Endodermal cell (in vitro differentiated cells): ENCODE measurements around the gene FAM217B. TPM values are rescaled to one million over a fixed set of nuclear protein-coding genes. Genes with fewer than 3 reads are reported as not detected.

ENCODE experiments used
- DNase-seq: peaks from one replicate; pipeline ENCODE4 v3.0.0-alpha.2; 2017
- H3K27ac ChIP-seq: 2 replicates; pipeline ENCODE4 v1.5.1; 2013; ENCODE audit warnings: mild to moderate bottlenecking, low read depth, low read length, moderate library complexity
- H3K27me3 ChIP-seq: 2 replicates; pipeline ENCODE4 v1.6.1; 2013; ENCODE audit warnings: mild to moderate bottlenecking, low read length, moderate library complexity; ENCODE audit not compliant: insufficient read depth, control insufficient read depth, poor library complexity, severe bottlenecking
- H3K36me3 ChIP-seq: 2 replicates; pipeline ENCODE4 v1.7.0; 2013; ENCODE audit warnings: mild to moderate bottlenecking, low read length, moderate library complexity; ENCODE audit not compliant: control insufficient read depth, insufficient read depth
- H3K4me1 ChIP-seq: one replicate; pipeline ENCODE4 v1.7.0; 2013; ENCODE audit warnings: low read length; ENCODE audit not compliant: control insufficient read depth, insufficient read depth
- H3K4me3 ChIP-seq: 2 replicates; pipeline ENCODE4 v1.5.1; 2013; ENCODE audit warnings: mild to moderate bottlenecking, low read length, moderate library complexity
- H3K9ac ChIP-seq: 2 replicates; pipeline ENCODE4 v1.6.1; 2013; ENCODE audit warnings: mild to moderate bottlenecking, low read length, moderate library complexity; ENCODE audit not compliant: poor library complexity, severe bottlenecking; ENCODE audit errors: extremely low read depth
- H3K9me3 ChIP-seq: 2 replicates; pipeline ENCODE4 v1.6.1; 2013; ENCODE audit warnings: mild to moderate bottlenecking, low read length, moderate library complexity; ENCODE audit not compliant: control insufficient read depth
- H3K27ac Mint-ChIP-seq: 2 replicates; pipeline ENCODE4 v1.8.0; 2020; ENCODE audit warnings: mixed read lengths
- H3K27me3 Mint-ChIP-seq: 2 replicates; pipeline ENCODE4 v1.8.0; 2021; ENCODE audit warnings: mild to moderate bottlenecking, mixed read lengths; ENCODE audit not compliant: insufficient read depth
- H3K36me3 Mint-ChIP-seq: 2 replicates; pipeline ENCODE4 v1.8.0; 2020; ENCODE audit warnings: low read depth, mixed read lengths
- H3K4me1 Mint-ChIP-seq: 2 replicates; pipeline ENCODE4 v1.8.0; 2020; ENCODE audit warnings: mixed read lengths
- H3K4me3 Mint-ChIP-seq: 2 replicates; pipeline ENCODE4 v1.8.0; 2020; ENCODE audit warnings: mild to moderate bottlenecking, moderate library complexity, mixed read lengths
- H3K9me3 Mint-ChIP-seq: 2 replicates; pipeline ENCODE4 v1.8.0; 2020; ENCODE audit warnings: mild to moderate bottlenecking, mixed read lengths
- CTCF ChIP-seq: fragments of 200-600 bp; sonication (generic); conservative IDR thresholded peaks from 2 replicates; pipeline ENCODE4 v1.5.0; 2021; ENCODE audit warnings: antibody characterized with exemption, mild to moderate bottlenecking
- WGBS, 2 experiments: methylation state at CpG; one replicate each; pipeline versions ENCODE4 v1.1.5 to v1.1.7; 2013; ENCODE audit warnings: missing lambda C conversion rate in 2 of 2, mixed read lengths in 1 of 2; ENCODE audit not compliant: insufficient coverage in 1 of 2, insufficient read length in 1 of 2; 5-methylcytosine and 5-hydroxymethylcytosine counted together
- total RNA-seq, 2 donors: library from RNA; stranded (reverse); fragmentation: NEBNext Ultra II Directional in 1 of 2; extraction: Animal tissue kit (Norgen Biotek cat#: 25700) in 1 of 2; gene quantifications; 2 replicates in 1 of 2; 3 replicates in 1 of 2; pipeline ENCODE4 v1.2.1, GENCODE V29; 2021

FAM217B gene
- total RNA-seq, 2 donors from 2014 or later: 24.4 to 25.1 TPM

- peak; percentile 79 for TF ChIP-seq CTCF
- no peak for DNase-seq
- no peak overlapping the region for H3K27ac ChIP-seq
- no peaks in the 10 kb centered on the region for H3K9me3 ChIP-seq
- peaks cover 15% of the 10 kb centered on the region for H3K27me3 Mint-ChIP-seq
- H3K36me3 ChIP-seq: peaks cover 13% of the 10 kb centered on the region
- no peaks in the 10 kb centered on the region for H3K9me3 Mint-ChIP-seq
- WGBS, 2 experiments: 65 to 69% methylated on average over 5 to 7 of the region's 7 CpGs
- H3K27me3 ChIP-seq: no peaks in the 10 kb centered on the region
- H3K4me1 ChIP-seq: no peaks in the 10 kb centered on the region
- peaks cover 14% of the 10 kb centered on the region for H3K36me3 Mint-ChIP-seq
- H3K4me3 Mint-ChIP-seq: no peak overlapping the region
- no peak overlapping the region for H3K9ac ChIP-seq
- peaks cover 8% of the 10 kb centered on the region for H3K4me1 Mint-ChIP-seq
- H3K27ac Mint-ChIP-seq: no peak overlapping the region
- H3K4me3 ChIP-seq: no peak overlapping the region
Measured at GRCh38 chr20:59948828-59949720, 8.9 kb downstream of the FAM217B start.

GRCh38 chr20:59949911-59950310, 9.7 kb downstream of the FAM217B start:
- no peak for TF ChIP-seq CTCF
- Histone ChIP-seq H3K27me3 (peaks cover 7% of the 10 kb centered on the region), H3K4me1 (no peaks in the 10 kb centered on the region), H3K36me3 (peaks cover 5% of the 10 kb centered on the region), H3K4me3 (no peak overlapping the region), H3K9me3 (no peaks in the 10 kb centered on the region), H3K27ac (no peak overlapping the region), H3K9ac (no peak overlapping the region)
- Mint-ChIP-seq H3K27me3 (peaks cover 24% of the 10 kb centered on the region), H3K27ac (no peak overlapping the region), H3K36me3 (peaks cover 6% of the 10 kb centered on the region), H3K9me3 (no peaks in the 10 kb centered on the region), H3K4me3 (no peak overlapping the region), H3K4me1 (peaks cover 8% of the 10 kb centered on the region)
- DNase-seq: no peak
- WGBS, 2 experiments: 93 to 100% methylated on average over 2 to 6 of the region's 6 CpGs

GRCh38 chr20:59954718-59955117, 14.5 kb downstream of the FAM217B start:
- H3K9me3 ChIP-seq: no peaks in the 10 kb centered on the region
- no peak overlapping the region for H3K9ac ChIP-seq
- Mint-ChIP-seq H3K27ac (no peak overlapping the region), H3K9me3 (no peaks in the 10 kb centered on the region), H3K4me3 (no peak overlapping the region), H3K4me1 (peaks cover 15% of the 10 kb centered on the region), H3K27me3 (peaks cover 56% of the 10 kb centered on the region), H3K36me3 (no peaks in the 10 kb centered on the region)
- WGBS, 2 experiments: 83 to 100% methylated on average over 1 to 4 of the region's 4 CpGs
- no peaks in the 10 kb centered on the region for H3K36me3 ChIP-seq
- H3K27ac ChIP-seq: no peak overlapping the region
- DNase-seq: no peak
- H3K27me3 ChIP-seq: peaks cover 36% of the 10 kb centered on the region
- H3K4me3 ChIP-seq: no peak overlapping the region
- no peak for TF ChIP-seq CTCF
- H3K4me1 ChIP-seq: peaks cover 4% of the 10 kb centered on the region
